K562 (cell line): Measurements from ENCODE around the gene HK2. TPM values are rescaled to one million over a fixed set of nuclear protein-coding genes. Genes with fewer than 3 reads are reported as not detected.

Source experiments
- BRF2 ChIP-seq: IDR thresholded peaks from 3 replicates; pipeline ENCODE4 v1.6.1; 2011; ENCODE audit warnings: borderline replicate concordance, mild to moderate bottlenecking; ENCODE audit not compliant: insufficient read length, insufficient read depth
- CHD4 ChIP-seq: fragments of 200-600 bp; sonication (generic); IDR thresholded peaks from 3 replicates; pipeline ENCODE4 v1.6.1; 2012; ENCODE audit warnings: low read depth, mild to moderate bottlenecking, mixed read lengths, low read length, inconsistent platforms; ENCODE audit not compliant: insufficient read depth, insufficient replicate concordance, poor library complexity, severe bottlenecking
- CXXC5 ChIP-seq: fragments of 250-450 bp; sonication (Bioruptor Pico); IDR thresholded peaks from 2 replicates; pipeline ENCODE4 v1.8.0; 2022; ENCODE audit warnings: inconsistent platforms, mild to moderate bottlenecking, moderate library complexity
- IFI16 ChIP-seq: fragments of 250-450 bp; sonication (Bioruptor Pico); IDR thresholded peaks from 2 replicates; pipeline ENCODE4 v2.1.2; 2022; ENCODE audit warnings: mild to moderate bottlenecking, inconsistent platforms
- MED1 ChIP-seq: sonication (generic); formaldehyde crosslinking; IDR thresholded peaks from 2 replicates; pipeline ENCODE4 v1.8.1; 2023; ENCODE audit warnings: missing genetic modification reagents, borderline replicate concordance
- MYNN ChIP-seq, 2 experiments: sonication (generic); formaldehyde crosslinking in 1 of 2; IDR thresholded peaks; 2 replicates each; pipeline versions ENCODE4 v1.5.0 to v1.6.1; 2016 to 2020; ENCODE audit warnings: antibody characterized with exemption in 1 of 2, missing genetic modification reagents in 1 of 2
- NBN ChIP-seq: fragments of 450-650 bp; IDR thresholded peaks from 2 replicates; pipeline ENCODE4 v1.6.1; 2016; ENCODE audit warnings: low read depth, mild to moderate bottlenecking
- POU5F1 ChIP-seq: fragments of 150-350 bp; IDR thresholded peaks from 2 replicates; pipeline ENCODE4 v1.6.1; 2014; ENCODE audit warnings: borderline replicate concordance, low read length, low read depth, mild to moderate bottlenecking; ENCODE audit not compliant: partially characterized antibody
- RNF219 ChIP-seq: fragments of 250-450 bp; sonication (Bioruptor Pico); IDR thresholded peaks from 2 replicates; pipeline ENCODE4 v1.5.0; 2022; ENCODE audit warnings: mild to moderate bottlenecking
- TAF9B ChIP-seq: fragments of 450-650 bp; IDR thresholded peaks from 2 replicates; pipeline ENCODE4 v1.6.1; 2018; ENCODE audit warnings: mild to moderate bottlenecking; ENCODE audit not compliant: partially characterized antibody
- ZHX1 ChIP-seq: fragments of 150-350 bp; conservative IDR thresholded peaks from 2 replicates; pipeline ENCODE4 v1.6.1; 2014; ENCODE audit warnings: low read length
- ZNF3 ChIP-seq: fragments of 250-450 bp; sonication (Bioruptor Pico); IDR thresholded peaks from 2 replicates; pipeline ENCODE4 v1.5.0; 2021; ENCODE audit warnings: mild to moderate bottlenecking, moderate library complexity
- ZNF431 ChIP-seq: sonication (generic); formaldehyde crosslinking; IDR thresholded peaks from 2 replicates; pipeline ENCODE4 v1.8.0; 2022; ENCODE audit warnings: mild to moderate bottlenecking, missing genetic modification reagents
- ZNF551 ChIP-seq: fragments of 250-450 bp; sonication (Bioruptor Pico); IDR thresholded peaks from 2 replicates; pipeline ENCODE4 v1.5.0; 2021; ENCODE audit warnings: mild to moderate bottlenecking, moderate library complexity
- polyA plus RNA-seq, 8 experiments: library from polyadenylated mRNA; depleted of rRNA in 4 of 8; stranded (reverse) in 5 of 8; unstranded in 3 of 8; fragments of >200 nt; fragmentation: Nextera tagmentation in 2 of 8; fragmentation: Illumina TruSeq in 1 of 8; extraction: Ambion mirVana in 2 of 8; extraction: Trizol in 1 of 8; gene quantifications; 2 replicates each; pipeline versions ENCODE4 v1.2.1 to v1.2.3, GENCODE V29; 2011 to 2014; ENCODE audit warnings: inconsistent platforms in 1 of 8, missing spikeins in 1 of 8
- total RNA-seq, 7 experiments: library from RNA; depleted of rRNA in 6 of 7; stranded (reverse); fragments of >200 nt in 6 of 7; fragmentation: Illumina TruSeq in 2 of 7; extraction: Trizol in 2 of 7; gene quantifications; 2 replicates each; pipeline versions ENCODE4 v1.2.1 to v1.2.3, GENCODE V29; 2011 to 2021; ENCODE audit warnings: low replicate concordance in 1 of 7
- TF ChIP-seq, protein P1 (sequence below): sonication (generic); formaldehyde crosslinking; IDR thresholded peaks from 2 replicates; pipeline ENCODE4 v1.8.0; 2022; ENCODE audit warnings: mild to moderate bottlenecking, missing genetic modification reagents, borderline replicate concordance
- TF ChIP-seq, protein P2 (sequence below): fragments of 250-450 bp; sonication (Bioruptor Pico); IDR thresholded peaks from 2 replicates; pipeline ENCODE4 v1.5.0; 2021

The HK2 gene
- total and polyA plus RNA-seq, 9 of the 15 experiments (the other 6 are each of a cell fraction or from before 2014, with no cell fraction given): 4.7 to 56.0 (median 19.9) TPM

DNA sequence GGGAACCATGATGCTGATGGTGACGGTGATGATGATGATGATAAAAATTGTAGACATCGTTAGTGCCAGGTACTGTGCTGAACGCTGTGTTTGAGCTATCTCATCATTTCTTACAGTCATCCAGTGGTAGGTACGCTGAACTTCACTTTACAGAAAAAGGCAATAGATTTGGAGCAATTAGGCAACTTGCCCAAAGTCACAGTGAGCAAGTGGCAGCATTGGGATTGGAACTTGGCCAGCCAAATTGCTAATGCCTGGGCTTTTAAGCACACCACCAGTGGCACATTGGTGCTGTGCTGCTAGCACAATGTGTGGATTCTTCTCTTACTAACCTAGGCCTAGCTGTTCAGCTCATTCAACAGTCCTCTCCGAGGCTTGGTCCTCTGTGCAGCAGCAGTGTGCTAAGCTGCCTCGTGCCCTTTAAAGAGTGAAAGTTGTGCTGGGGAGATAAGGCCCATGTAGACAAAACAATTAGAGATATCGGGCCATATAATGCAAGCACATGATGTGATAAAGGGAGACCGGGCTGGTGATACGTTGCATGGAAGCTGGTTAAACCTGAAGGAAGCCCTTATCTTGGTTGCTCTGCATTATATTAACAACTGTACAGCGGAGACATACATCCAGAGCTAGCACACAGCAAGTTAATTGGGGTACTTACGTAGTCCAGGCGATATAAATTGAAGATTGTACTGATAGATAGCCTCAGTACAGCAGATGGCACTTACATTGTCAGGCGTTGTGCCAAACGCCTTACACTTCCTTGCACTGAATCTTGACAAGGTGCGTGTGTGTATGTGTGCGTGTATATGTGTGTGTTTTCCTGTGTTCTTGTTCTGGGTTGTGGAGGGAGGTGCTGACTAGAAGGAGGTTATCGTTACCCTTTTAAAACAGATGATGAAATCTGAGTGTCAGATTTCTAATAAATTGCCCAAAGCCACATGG lies 28.4 kb downstream of the HK2 start (continued):
- TF ChIP-seq BRF2 (no peak), CHD4 (no peak), ZHX1 (no peak), CXXC5 (CRISPR knock-in tag) (peak; percentile 91), ZNF431 (CRISPR knock-in tag) (no peak), IFI16 (CRISPR knock-in tag) (no peak), MYNN (IDR thresholded peaks at IDR 0.05) (0 out of 2 replicates have a peak, but pooled peaks have one; percentile 26), MYNN (CRISPR knock-in tag; IDR thresholded peaks at IDR 0.05) (no peak), ZNF551 (CRISPR knock-in tag) (no peak), ZNF3 (CRISPR knock-in tag) (no peak), RNF219 (CRISPR knock-in tag) (no peak), MED1 (no peak), POU5F1 (no peak), NBN (peak; percentile 64; the same call in 1 of the 2 replicates), TAF9B (no peak)
- TF ChIP-seq, protein P1, sequence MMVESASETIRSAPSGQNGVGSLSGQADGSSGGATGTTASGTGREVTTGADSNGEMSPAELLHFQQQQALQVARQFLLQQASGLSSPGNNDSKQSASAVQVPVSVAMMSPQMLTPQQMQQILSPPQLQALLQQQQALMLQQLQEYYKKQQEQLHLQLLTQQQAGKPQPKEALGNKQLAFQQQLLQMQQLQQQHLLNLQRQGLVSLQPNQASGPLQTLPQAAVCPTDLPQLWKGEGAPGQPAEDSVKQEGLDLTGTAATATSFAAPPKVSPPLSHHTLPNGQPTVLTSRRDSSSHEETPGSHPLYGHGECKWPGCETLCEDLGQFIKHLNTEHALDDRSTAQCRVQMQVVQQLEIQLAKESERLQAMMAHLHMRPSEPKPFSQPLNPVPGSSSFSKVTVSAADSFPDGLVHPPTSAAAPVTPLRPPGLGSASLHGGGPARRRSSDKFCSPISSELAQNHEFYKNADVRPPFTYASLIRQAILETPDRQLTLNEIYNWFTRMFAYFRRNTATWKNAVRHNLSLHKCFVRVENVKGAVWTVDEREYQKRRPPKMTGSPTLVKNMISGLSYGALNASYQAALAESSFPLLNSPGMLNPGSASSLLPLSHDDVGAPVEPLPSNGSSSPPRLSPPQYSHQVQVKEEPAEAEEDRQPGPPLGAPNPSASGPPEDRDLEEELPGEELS (CRISPR knock-in tag): no peak
- TF ChIP-seq, protein P2, sequence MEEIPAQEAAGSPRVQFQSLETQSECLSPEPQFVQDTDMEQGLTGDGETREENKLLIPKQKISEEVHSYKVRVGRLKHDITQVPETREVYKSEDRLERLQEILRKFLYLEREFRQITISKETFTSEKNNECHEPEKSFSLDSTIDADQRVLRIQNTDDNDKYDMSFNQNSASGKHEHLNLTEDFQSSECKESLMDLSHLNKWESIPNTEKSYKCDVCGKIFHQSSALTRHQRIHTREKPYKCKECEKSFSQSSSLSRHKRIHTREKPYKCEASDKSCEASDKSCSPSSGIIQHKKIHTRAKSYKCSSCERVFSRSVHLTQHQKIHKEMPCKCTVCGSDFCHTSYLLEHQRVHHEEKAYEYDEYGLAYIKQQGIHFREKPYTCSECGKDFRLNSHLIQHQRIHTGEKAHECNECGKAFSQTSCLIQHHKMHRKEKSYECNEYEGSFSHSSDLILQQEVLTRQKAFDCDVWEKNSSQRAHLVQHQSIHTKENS (CRISPR knock-in tag): no peak
